ENCODE results near the gene PCDH1.
A peak's percentile ranks its signal among the peaks of the same experiment; 100 is the strongest.
"Not testable (repeated sequence)": the region's sequence is repeated elsewhere in the genome, so short reads cannot be mapped to it uniquely, and the experiment has no call there.

The PCDH1 gene

GRCh38 chr5:141826674-141827073 lies 51.5 kb downstream of the PCDH1 start:
- DNase-seq, result no peak

- no peak for DNase-seq
Observed at GRCh38 chr5:141825791-141826560, 52.2 kb downstream of the PCDH1 start.

GRCh38 chr5:141825241-141825671 lies 53.0 kb downstream of the PCDH1 start:
- no peak for DNase-seq

- no peak for DNase-seq
Observed at GRCh38 chr5:141824717-141825116, 53.5 kb downstream of the PCDH1 start.

GRCh38 chr5:141823056-141823455 lies 55.2 kb downstream of the PCDH1 start:
- DNase-seq, result no peak

GRCh38 chr5:141822144-141822543 lies 56.1 kb downstream of the PCDH1 start:
- DNase-seq, result no peak

GRCh38 chr5:141821430-141821925 lies 56.7 kb downstream of the PCDH1 start:
- no peak for DNase-seq

- DNase-seq, result not testable (repeated sequence)
Observed at GRCh38 chr5:141820686-141821085, 57.5 kb downstream of the PCDH1 start.

GRCh38 chr5:141817631-141818030 lies 60.6 kb downstream of the PCDH1 start:
- no peak for DNase-seq

GRCh38 chr5:141816598-141817399 lies 61.4 kb downstream of the PCDH1 start:
- no peak for DNase-seq

GRCh38 chr5:141815796-141816180 lies 62.4 kb downstream of the PCDH1 start:
- no peak for DNase-seq

GRCh38 chr5:141815051-141815795 lies 63.0 kb downstream of the PCDH1 start:
- no peak for DNase-seq

- DNase-seq, result peak; percentile 30
Observed at GRCh38 chr5:141814064-141814964, 63.9 kb downstream of the PCDH1 start.

GRCh38 chr5:141812512-141812911 lies 65.7 kb downstream of the PCDH1 start:
- DNase-seq, result no peak

- peak; percentile 13 for DNase-seq
Observed at GRCh38 chr5:141811287-141812155, 66.7 kb downstream of the PCDH1 start.

GRCh38 chr5:141810702-141811101 lies 67.5 kb downstream of the PCDH1 start:
- no peak for DNase-seq

GRCh38 chr5:141809380-141810096 lies 68.7 kb downstream of the PCDH1 start:
- DNase-seq, result no peak

- DNase-seq, result no peak
Observed at GRCh38 chr5:141808857-141809256, 69.4 kb downstream of the PCDH1 start.

GRCh38 chr5:141807732-141808131 lies 70.5 kb downstream of the PCDH1 start:
- no peak for DNase-seq

- no peak for DNase-seq
Observed at GRCh38 chr5:141807329-141807728, 70.9 kb downstream of the PCDH1 start.
